KBM-7 (cell line): ENCODE data around the gene CUEDC1.

Source experiments
- DNase-seq: peaks from one replicate; pipeline ENCODE4 v3.0.0-alpha.2; 2015
- in situ Hi-C: fragments of 300-500 bp; cut with MboI; formaldehyde crosslinking; loops from 2 replicates; pipeline ENCODE4 v1.14.3; 2020; ENCODE audit warnings: low sequenced_read_pairs, low pct_unique_long_range_greater_than_20kb, mixed read lengths

Gene CUEDC1

DNA sequence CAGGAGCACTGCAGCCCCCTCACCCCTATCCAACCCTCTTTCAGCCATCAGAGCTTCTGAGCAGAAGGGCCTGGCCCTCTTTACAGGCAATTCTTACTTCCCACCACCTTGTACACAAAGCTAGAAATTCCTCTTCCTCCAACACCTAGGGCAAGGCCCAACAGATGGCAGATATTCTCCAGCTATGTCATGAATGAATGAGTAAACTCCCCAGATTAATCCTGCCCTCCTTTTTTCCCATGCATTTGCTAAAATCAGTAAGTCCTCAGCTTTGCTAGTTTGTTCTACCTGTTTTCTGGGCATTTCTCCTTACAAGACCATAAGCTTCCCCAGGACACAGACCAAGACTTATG lies 85.0 kb downstream of the CUEDC1 start:
- in situ Hi-C loops = loop anchor here (25.0 kb wide), 1 partner anchor 242 kb away; no protein-coding TSS in a partner anchor
- DNase-seq = no peak

DNA sequence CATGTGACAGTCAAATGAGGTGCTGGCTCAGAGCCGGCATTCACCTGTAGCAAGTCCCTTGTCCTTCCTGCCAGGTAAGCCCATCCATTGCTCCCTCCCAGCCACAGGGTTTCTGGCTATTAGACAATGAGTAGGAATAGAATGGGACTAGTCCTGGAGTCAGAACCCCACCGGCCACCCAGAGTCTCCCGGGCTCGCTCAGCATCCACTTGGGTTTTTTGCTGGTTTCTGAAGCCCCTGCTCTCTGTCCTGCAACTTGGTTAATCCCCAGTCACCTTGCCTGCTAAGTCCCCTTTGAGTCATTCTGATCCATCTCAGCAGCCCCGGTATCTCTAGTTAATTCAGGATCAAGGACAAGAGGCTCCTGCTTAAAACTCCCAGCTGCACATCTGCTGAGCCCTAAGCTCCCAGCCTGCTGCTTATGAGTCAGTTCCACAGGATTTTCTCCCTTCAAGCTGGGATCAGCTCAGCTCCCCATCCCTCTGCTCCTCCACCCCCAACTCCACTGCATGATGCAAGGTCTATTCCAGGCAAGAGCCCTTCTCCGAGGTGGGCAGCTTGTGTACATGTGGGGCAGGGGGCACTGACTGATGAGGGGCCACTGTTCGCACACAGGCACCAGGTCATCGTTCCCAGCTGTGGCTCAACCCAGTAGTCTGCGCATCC lies 85.5 kb downstream of the CUEDC1 start:
- in situ Hi-C loops = loop anchor here (10.0 to 25.0 kb wide), 2 partner anchors 125 to 243 kb away; no protein-coding TSS in a partner anchor
- no peak for DNase-seq

DNA sequence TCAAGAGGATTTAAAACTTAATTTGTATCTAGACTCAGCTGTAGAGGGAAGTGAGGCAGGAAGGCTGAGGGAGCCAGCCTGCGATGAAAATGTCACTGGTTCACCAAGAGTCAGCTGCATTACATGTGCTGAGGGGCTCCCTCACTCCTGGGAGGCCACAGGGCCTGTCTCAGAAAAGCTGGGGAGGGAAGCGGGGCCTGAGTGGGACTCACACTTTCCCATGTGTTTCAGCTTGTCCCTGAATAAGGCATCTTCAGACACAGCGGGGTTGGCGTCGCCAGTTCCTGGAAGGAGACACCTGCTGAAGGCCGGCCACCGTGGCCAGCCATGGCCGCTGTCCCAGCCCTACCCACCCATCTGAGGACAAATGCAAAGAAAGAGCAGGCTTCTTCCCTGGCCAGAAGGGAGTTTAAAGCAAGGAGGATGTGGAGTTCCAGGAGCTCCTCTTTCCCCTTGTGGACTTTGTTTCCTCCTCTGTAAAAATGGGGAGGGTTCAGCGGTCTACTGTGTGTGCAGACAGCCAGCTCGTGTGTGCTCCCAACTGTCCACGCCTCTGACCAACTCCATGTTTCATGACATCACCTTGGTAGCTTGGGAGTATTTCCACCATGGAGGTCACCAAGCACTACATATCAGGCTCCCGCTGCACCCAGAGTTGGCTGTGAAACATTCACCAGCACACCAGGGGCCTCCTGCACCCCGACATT lies 86.1 kb downstream of the CUEDC1 start:
- no peak for DNase-seq
- in situ Hi-C loops = loop anchor here (10.0 to 25.0 kb wide), 2 partner anchors 126 to 243 kb away; no protein-coding TSS in a partner anchor

DNA sequence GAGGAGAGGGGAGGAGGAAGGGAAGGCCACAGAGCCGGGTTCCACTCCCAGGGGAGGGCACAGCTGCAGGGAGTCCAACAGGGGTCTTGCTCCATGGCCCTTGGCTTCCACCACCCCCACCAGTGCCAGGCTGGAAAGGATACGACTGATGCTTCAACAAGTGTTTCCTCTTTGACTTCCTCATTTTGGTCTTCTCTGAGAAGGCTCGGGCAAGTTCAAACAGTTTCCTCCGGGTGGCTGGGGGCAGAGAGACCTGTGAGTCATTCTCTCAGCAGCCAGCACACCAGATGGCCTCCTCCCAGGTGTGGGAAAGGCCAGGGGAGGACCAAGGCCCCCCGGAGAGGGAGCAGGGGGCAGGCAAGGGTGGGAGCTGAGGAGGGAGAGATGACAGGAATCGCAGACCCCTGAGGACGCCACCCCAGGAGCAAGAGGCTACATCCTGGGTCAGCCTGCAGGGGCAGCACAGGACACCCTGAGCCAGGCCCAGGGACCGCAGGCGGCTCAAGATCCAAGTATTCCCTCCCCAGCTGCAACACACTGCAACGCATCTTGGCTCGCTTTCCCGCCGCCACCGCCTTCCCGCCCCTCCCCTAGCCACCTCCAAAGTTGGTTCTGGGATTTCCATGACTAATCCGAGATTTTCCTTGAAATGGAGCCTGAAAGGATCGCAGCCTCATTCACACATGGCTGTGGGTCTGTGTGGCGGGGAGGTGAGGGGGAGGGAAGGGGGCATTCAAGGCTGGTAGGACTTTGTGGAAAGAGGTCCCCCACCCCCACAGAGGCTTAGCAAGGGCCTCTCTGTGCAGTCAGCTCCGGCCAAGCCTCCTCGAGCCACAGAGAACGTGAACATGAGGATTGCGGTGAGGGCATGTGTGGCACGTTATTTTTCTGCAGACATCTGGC lies 87.0 kb downstream of the CUEDC1 start:
- in situ Hi-C loops = loop anchor here (10.0 to 25.0 kb wide), 2 partner anchors 127 to 244 kb away; no protein-coding TSS in a partner anchor
- DNase-seq = peak; percentile 97

DNA sequence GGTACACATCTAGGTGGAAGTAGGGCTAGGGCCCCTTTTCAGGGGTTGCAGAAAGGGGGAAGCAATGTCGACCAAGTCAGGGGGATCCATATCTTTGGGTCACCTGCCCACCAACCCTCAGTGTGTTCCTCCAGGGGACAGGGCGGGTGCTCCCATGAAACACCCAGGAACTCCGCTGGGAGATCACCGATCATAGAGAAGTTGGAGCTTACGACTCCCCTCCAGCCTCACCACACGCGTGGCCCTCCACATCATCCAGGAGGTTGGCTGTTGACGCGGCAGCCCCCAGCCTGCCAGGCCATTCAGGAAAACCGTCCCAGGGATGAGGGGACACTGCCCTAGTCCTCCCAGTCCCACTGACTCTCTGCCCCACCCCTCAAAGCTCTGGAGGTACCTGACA lies 88.1 kb downstream of the CUEDC1 start:
- no peak for DNase-seq
- in situ Hi-C loops = loop anchor here (10.0 to 25.0 kb wide), 2 partner anchors 128 to 245 kb away; no protein-coding TSS in a partner anchor

DNA sequence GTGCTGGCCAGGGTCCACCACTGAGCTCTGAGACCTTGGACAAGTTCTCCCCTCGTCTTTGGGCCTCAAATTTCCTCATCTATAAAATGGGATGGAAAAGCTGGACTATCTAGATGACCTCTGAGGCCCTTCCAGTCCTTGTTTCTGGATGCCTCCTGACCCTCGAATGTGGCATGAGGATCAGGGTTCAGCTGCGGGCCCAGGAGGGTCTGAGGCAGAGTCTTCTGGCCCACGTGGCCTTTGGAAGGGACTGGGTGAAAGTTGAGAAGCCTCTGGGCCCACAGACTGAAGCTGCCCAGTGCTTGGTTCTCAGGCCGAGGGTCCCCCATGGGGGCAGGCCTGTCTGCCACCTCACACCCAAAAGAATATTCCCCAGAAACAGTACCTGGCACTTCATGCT lies 88.5 kb downstream of the CUEDC1 start:
- in situ Hi-C loops = loop anchor here (10.0 to 25.0 kb wide), 2 partner anchors 128 to 246 kb away; no protein-coding TSS in a partner anchor

DNA sequence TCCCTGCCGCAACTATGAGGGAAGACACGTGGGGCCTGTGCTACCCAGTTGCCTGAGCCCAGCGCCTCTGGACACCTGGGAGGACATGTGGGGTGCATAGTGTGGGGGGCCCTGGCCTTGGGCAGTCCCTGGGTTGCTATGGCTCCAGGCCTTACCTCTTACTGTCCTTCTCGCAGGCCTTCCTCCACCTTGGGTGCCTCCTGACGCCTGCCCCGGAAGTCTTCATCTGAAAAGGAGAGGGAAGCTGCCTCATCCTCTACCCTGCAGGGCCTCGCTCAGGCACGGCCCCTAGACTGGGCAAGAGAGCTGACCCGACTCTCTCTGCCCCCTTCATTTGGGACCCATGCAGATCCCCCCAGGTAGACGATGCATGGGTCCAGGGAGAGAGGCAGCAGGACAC lies 88.9 kb downstream of the CUEDC1 start:
- in situ Hi-C loops = loop anchor here (10.0 to 25.0 kb wide), 2 partner anchors 128 to 246 kb away; no protein-coding TSS in a partner anchor
- DNase-seq = no peak

More for the DNA sequence above, 88.5 kb downstream of the CUEDC1 start:
- DNase-seq = no peak

DNA sequence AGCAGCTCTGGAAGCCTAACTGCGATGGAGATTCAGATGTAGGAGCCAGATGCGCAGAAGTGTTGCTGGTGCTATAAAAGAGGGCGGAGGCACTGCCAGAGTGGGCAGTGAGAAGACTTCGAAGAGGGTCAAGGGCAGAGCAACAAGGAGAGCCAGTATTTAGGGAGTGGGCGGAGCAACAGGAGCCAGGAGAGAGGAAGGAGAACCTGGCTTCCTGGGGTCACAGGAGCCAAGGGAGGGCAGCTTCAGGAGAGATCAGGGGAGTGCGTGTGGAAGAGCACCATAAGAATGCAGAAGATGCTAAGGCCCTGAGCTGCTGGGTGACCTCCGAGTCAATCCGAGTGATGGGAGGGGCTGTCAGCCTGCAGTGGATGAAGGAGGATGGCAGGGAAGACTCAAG lies 90.9 kb downstream of the CUEDC1 start:
- no peak for DNase-seq
- in situ Hi-C loops = loop anchor here (10.0 to 25.0 kb wide), 2 partner anchors 131 to 248 kb away; no protein-coding TSS in a partner anchor

DNA sequence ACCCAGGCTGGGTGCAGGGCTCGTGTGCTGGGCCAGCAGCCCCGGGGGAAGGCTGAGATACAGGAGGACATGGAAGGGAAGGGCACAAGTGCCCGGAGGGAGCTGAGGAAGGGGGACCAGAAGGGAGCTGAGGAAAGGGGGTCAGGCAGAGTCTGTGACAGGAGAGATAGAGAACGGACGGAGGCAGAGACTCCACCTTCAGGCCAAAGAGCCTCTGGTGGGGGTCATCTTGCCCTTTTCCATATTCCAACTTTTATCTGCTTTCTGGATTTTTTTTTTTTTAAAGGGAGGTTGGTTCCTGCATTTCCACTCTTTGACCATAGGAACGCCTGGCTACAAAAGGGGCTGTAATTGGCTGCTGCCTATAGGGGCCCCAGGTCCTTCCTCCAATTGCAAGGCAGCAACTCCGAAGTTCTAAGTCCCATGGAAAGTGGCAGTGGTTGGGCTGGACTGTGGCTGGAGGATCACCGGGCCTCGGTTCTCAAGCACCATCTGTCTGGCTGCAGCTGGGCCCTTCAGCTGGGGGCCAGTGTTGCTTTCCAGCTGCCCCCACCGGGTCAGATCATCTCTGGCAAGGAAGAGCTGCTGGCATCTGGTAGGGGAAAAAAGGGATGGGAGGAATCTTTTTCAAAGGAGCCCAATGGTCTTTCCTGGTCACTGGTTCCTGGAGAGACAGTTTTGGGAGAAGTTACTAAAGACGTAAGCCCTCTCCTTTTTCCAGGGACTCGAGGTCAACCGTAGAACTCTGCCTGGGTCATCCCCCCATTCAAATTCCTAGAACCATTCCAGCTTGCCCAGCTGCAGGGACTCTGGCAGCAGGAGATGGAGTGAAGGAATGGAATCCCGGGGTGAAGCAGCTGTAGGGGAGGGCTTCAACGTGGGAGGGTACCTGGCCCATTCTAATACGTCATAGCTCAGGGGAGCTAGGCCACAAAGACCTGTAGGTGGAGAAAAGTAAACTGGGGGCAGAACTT lies 92.2 kb downstream of the CUEDC1 start:
- no peak for DNase-seq
- in situ Hi-C loops = loop anchor here (10.0 to 25.0 kb wide), 2 partner anchors 132 to 249 kb away; no protein-coding TSS in a partner anchor

DNA sequence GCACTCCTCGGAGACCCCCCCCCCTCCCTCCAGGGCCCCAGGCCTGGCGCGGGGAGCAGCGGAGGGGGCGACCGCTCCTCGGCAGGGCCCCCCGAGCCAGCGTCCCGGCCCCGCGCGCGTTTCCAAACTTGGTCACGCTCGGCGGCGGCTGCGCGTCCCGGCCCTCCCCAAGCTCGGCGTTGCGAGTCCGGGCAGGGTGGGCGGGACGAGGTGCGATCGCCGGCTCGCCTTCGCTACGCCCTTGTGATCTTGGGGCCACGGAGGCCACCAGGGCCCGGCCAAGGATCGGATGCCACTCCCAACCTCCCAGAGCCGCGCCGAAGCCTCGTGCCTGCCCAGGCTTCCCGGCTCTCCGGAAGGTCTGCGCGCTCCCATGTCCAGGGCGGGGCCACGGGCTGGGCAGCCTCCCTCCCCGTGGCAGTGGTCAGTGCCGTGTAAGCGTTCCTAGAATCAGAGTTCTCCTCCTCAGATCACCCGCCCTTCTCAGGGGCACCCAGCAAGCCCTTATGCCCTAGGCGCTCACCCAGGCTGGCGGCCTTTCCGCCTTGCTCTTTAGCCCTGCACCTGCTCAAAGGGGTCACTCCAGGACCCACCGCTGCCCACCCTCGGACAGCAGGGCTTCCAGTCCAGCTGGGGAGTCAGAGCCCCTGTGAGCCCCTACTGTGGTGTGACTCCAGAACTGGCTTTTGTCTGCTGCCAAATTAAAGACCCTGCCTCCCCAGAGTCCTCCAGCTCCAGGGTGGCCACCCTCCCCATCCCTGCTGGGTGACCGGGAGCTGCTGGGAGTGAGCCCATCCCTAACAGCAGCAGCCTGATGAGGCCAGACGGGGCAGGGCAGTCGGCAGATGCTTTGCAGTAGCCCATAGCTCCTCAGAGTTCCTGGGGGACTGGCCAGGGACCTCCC lies 93.2 kb downstream of the CUEDC1 start:
- in situ Hi-C loops = loop anchor here (10.0 to 25.0 kb wide), 2 partner anchors 133 to 250 kb away; no protein-coding TSS in a partner anchor
- DNase-seq = no peak

DNA sequence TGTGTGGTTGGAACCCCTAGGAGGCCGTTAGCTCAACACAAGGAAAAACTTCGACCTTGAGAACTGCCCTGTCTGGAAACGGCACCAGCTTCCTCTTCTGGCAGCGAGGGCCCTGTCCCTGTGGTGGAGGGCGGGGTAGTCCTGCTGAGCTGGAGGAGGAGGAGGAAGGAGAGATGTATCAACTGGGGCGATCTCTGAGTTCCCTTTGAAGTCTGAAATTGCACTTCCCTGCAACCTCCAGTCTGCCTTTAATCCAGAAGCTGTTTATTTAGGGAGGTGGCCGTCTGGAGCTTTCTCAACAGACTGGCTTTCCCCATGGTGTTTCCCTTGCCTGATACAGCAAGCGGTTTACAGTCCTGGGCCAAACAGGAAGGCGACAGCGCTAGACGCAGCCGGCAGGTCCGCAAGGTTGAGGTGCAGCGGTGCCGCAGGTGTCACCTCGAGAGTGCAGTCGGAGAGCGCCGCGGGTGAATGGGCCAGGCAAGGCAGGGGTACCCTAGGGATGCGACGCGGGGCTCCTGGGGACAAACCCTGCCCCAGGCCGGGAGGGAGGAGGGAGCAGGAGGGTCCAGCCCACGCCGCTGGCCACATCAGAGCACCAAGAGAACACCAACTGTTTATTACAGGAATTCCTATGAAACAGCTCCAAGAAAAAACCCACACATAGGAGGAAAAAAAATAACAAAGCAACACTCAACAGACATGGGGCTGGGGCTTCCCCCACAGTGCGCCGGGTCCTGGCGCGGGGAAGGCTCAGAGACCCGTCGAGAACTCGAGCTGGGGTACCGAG lies 94.0 kb downstream of the CUEDC1 start:
- peak; percentile 93 for DNase-seq
- in situ Hi-C loops = loop anchor here (10.0 to 25.0 kb wide), 2 partner anchors 134 to 251 kb away; no protein-coding TSS in a partner anchor

DNA sequence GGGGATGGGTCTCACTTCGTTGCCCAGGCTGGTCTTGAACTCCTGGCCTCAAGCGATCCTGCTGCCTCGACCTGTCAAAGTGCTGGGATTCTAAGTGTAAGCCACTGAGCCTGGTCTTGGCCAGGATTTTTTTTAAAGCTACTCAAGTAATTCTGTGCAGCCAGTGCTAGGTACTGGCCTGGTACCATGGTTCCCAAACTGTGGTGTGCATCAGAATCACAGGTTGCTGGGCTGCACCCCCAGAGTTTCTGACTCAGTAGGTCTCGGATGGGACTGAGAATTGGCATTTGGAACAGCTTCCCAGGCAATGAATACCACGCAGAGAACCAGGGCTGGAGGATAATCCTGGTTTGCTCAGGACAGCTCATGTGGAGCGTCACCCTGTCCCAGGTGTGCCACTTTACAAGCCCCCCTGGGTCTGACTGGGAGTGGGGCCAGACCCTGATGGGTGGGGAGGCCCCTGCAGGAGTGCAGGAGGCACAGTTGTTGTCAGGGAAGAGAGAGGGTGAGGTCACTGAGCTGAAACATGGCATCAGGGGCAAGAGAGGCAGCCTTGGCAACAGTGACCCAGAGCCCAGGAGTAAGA lies 94.7 kb downstream of the CUEDC1 start:
- DNase-seq = no peak
- in situ Hi-C loops = loop anchor here (10.0 to 25.0 kb wide), 2 partner anchors 134 to 252 kb away; no protein-coding TSS in a partner anchor

DNA sequence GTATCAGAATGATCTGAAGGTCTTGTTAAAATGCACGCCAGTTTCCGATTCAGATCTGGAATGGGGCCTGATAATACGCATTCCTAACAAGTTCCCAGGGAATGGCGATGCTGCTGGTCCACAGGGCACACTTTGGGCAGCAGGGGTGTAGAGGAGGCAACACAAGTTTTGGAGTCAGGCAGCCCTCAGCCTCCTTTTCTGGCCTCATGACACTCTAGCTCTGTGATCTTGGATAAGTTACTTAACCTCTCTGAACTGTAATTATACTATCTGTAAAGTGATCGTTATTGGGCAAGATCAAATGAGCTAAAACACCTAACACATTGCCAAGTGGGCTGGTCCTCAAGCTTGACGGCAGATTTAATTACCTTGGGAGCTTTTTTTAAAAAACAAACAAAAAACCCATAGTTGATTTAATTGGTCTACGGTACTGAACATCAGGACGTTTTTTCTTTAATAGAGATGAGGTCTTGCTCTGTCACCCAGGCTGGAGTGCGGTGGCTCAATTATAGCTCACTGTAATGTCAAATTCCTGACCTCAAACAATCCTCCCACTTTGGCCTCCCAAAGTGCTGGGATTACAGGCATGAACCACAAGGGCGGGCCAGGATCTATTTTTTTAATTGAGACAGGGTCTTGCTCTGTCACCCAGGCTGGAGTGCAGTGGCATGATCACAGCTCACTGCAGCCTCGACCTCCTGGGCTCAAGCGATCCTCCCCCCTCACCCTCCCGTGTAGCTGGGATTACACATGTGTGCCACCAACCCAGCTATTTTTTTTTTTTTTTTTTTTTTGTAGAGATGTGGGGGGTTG lies 95.4 kb downstream of the CUEDC1 start:
- no peak for DNase-seq
- in situ Hi-C loops = loop anchor here (10.0 to 25.0 kb wide), 2 partner anchors 135 to 252 kb away; no protein-coding TSS in a partner anchor

DNA sequence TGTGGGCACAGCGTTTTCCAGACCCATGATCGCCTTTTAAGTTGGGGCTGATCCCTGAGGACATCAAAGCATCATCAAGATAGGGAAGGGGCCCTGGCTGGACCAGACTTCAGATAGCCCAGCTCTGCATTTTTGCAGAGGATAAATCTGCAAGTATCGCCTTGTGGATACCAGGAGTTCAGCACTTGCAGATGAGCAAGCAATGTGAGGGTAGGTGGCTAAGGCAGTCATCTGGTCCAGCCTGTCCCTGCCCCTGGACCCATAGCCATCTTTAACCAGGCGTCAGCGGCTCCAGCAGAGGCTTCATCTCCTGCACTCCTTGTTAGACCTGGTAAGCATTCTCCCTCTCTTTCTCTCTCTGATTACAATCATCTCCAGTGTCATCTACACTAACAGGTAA lies 96.4 kb downstream of the CUEDC1 start:
- DNase-seq = no peak
- in situ Hi-C loops = loop anchor here (25.0 kb wide), 1 partner anchor 253 kb away; no protein-coding TSS in a partner anchor
